HEK293 (cell line): Measurements from ENCODE around the gene PPIC.

ENCODE experiments used
- ZNF398 ChIP-seq: fragments of 450-650 bp; formaldehyde crosslinking; IDR thresholded peaks from 2 replicates; pipeline ENCODE4 v1.5.1; 2017; ENCODE audit warnings: missing biosample characterization, missing genetic modification characterization
- ZNF514 ChIP-seq: fragments of 450-650 bp; formaldehyde crosslinking; IDR thresholded peaks from 2 replicates; pipeline ENCODE4 v1.5.1; 2016; ENCODE audit warnings: missing biosample characterization, missing genetic modification characterization

GRCh38 chr5:122981846-122982245, 54.7 kb downstream of the PPIC start:
- no peak for TF ChIP-seq ZNF398 (tag by site-specific recombination)
- TF ChIP-seq ZNF514 (tag by site-specific recombination): no peak
